Measurements from ENCODE around the gene ZFAND3.

The ZFAND3 gene

GRCh38 chr6:37819177-37819801 is at the start of gene ZFAND3:
ZFAND3 (plus strand) TSS chr6:37819727; CDS start chr6:37819946, 219 bp downstream.
- DNase-seq = peak; percentile 93

- DNase-seq = no peak
Observed at GRCh38 chr6:37774028-37774680, 45.4 kb upstream of the ZFAND3 start.

- DNase-seq = no peak
Observed at GRCh38 chr6:37776566-37776965, 43.0 kb upstream of the ZFAND3 start.

GRCh38 chr6:37777272-37777834 is 42.2 kb upstream of the ZFAND3 start:
- no peak for DNase-seq

GRCh38 chr6:37779111-37779800 is 40.3 kb upstream of the ZFAND3 start:
- no peak for DNase-seq

- DNase-seq = no peak
Observed at GRCh38 chr6:37779902-37780628, 39.5 kb upstream of the ZFAND3 start.

GRCh38 chr6:37781788-37782187 is 37.7 kb upstream of the ZFAND3 start:
- DNase-seq = no peak

GRCh38 chr6:37783025-37783855 is 36.3 kb upstream of the ZFAND3 start:
- no peak for DNase-seq

GRCh38 chr6:37783856-37784584 is 35.5 kb upstream of the ZFAND3 start:
- no peak for DNase-seq

- DNase-seq = no peak
Observed at GRCh38 chr6:37784585-37784967, 35.0 kb upstream of the ZFAND3 start.

- no peak for DNase-seq
Observed at GRCh38 chr6:37785002-37785662, 34.4 kb upstream of the ZFAND3 start.

- DNase-seq = no peak
Observed at GRCh38 chr6:37785663-37786270, 33.8 kb upstream of the ZFAND3 start.

GRCh38 chr6:37787216-37787615 is 32.3 kb upstream of the ZFAND3 start:
- DNase-seq = no peak

- no peak for DNase-seq
Observed at GRCh38 chr6:37788259-37788658, 31.3 kb upstream of the ZFAND3 start.

- DNase-seq = peak; percentile 87
Observed at GRCh38 chr6:37791156-37791919, 28.2 kb upstream of the ZFAND3 start.

- DNase-seq = no peak
Observed at GRCh38 chr6:37792457-37793033, 27.0 kb upstream of the ZFAND3 start.

GRCh38 chr6:37793067-37793466 is 26.5 kb upstream of the ZFAND3 start:
- DNase-seq = no peak

GRCh38 chr6:37794825-37795224 is 24.7 kb upstream of the ZFAND3 start:
- DNase-seq = no peak

Data from stimulated activated naive CD4-positive, alpha-beta T cell treated with Interleukin-2 at 50 U/mL for 16 hours (primary cell).